GM23248 (cell line): Measurements from ENCODE around the gene IFT57.

Experiments used
- EZH2 ChIP-seq: fragments of 200-600 bp; sonication (generic); IDR thresholded peaks from 2 replicates; pipeline ENCODE4 v1.6.1; 2018; ENCODE audit warnings: antibody characterized with exemption, mild to moderate bottlenecking; ENCODE audit not compliant: insufficient read depth, poor library complexity, severe bottlenecking
- EZH2phosphoT487 ChIP-seq: fragments of 200-600 bp; sonication (generic); IDR thresholded peaks from 2 replicates; pipeline ENCODE4 v1.6.1; 2018; ENCODE audit warnings: antibody characterized with exemption, moderate library complexity, mild to moderate bottlenecking, low read depth; ENCODE audit not compliant: insufficient read depth

- no peak for TF ChIP-seq EZH2
- TF ChIP-seq EZH2phosphoT487: no peak
Observed at GRCh38 chr3:108177536-108177935, 44.7 kb downstream of the IFT57 start.
